ENCODE results near the gene USP32. TPM values are rescaled to one million over a fixed set of nuclear protein-coding genes. Genes with fewer than 3 reads are reported as not detected.

Gene USP32
- total RNA-seq, 1 donor from 2014 or later: 37.4 TPM

DNA sequence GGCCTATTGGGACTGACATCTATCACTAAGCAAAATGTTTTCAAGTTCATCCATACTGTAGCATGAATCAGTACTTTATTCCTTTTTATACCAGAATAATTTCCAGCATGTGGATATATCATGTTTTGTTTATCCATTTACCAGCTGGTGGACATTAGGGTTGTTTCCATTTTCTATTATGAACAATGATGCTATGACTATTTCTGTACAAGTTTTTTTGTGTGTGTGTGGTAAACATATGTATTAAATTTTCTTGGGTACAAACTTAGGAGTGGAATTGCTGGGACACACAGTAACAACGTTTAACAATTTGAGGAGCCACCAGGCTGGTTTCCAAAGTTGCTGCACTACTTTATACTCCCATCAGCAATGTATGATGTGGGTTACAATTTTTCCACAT, 91.0 kb downstream of the USP32 start:
- Mint-ChIP-seq H3K36me3 (ENCODE audit: low read depth, unreplicated experiment) (no peaks in the 10 kb centered on the region), H3K9me3 (ENCODE audit: unreplicated experiment) (no peaks in the 10 kb centered on the region), H3K27me3 (ENCODE audit: unreplicated experiment) (no peaks in the 10 kb centered on the region), H3K4me1 (ENCODE audit: unreplicated experiment) (peaks cover 4% of the 10 kb centered on the region), H3K27ac (ENCODE audit: unreplicated experiment) (no peak overlapping the region), H3K4me3 (ENCODE audit: unreplicated experiment) (no peak overlapping the region)
- TF ChIP-seq, protein P1, sequence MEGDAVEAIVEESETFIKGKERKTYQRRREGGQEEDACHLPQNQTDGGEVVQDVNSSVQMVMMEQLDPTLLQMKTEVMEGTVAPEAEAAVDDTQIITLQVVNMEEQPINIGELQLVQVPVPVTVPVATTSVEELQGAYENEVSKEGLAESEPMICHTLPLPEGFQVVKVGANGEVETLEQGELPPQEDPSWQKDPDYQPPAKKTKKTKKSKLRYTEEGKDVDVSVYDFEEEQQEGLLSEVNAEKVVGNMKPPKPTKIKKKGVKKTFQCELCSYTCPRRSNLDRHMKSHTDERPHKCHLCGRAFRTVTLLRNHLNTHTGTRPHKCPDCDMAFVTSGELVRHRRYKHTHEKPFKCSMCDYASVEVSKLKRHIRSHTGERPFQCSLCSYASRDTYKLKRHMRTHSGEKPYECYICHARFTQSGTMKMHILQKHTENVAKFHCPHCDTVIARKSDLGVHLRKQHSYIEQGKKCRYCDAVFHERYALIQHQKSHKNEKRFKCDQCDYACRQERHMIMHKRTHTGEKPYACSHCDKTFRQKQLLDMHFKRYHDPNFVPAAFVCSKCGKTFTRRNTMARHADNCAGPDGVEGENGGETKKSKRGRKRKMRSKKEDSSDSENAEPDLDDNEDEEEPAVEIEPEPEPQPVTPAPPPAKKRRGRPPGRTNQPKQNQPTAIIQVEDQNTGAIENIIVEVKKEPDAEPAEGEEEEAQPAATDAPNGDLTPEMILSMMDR (IDR thresholded peaks at IDR 0.05; ENCODE audit: unreplicated experiment): no peak
- no peak for DNase-seq (ENCODE audit: low spot score)

DNA sequence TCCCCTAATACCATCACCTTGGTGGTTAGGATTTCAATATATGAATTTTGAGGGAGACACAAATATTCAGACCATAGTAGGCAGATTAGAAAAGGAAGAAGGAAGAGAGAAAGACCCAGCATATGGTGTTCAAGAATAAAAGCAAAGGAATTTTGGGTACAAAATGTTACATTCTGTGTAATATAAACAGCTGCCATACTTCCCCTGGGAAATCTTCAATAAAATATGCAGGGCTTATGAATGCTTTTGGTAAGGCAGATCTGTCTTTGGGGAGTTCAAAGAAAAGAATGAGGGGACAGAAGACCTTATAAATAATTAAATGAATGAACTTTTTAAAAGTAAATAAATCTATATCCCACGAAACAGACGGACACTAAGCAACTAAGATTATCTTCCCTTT, 91.9 kb downstream of the USP32 start:
- no peak overlapping the region for H3K27ac Mint-ChIP-seq (ENCODE audit: unreplicated experiment)
- no peaks in the 10 kb centered on the region for H3K9me3 Mint-ChIP-seq (ENCODE audit: unreplicated experiment)
- H3K4me3 Mint-ChIP-seq (ENCODE audit: unreplicated experiment): no peak overlapping the region
- TF ChIP-seq, protein P1 (IDR thresholded peaks at IDR 0.05; ENCODE audit: unreplicated experiment): no peak
- no peaks in the 10 kb centered on the region for H3K27me3 Mint-ChIP-seq (ENCODE audit: unreplicated experiment)
- no peak for DNase-seq (ENCODE audit: low spot score)
- H3K36me3 Mint-ChIP-seq (ENCODE audit: low read depth, unreplicated experiment): no peaks in the 10 kb centered on the region
- peaks cover under 1% of the 10 kb centered on the region for H3K4me1 Mint-ChIP-seq (ENCODE audit: unreplicated experiment)

DNA sequence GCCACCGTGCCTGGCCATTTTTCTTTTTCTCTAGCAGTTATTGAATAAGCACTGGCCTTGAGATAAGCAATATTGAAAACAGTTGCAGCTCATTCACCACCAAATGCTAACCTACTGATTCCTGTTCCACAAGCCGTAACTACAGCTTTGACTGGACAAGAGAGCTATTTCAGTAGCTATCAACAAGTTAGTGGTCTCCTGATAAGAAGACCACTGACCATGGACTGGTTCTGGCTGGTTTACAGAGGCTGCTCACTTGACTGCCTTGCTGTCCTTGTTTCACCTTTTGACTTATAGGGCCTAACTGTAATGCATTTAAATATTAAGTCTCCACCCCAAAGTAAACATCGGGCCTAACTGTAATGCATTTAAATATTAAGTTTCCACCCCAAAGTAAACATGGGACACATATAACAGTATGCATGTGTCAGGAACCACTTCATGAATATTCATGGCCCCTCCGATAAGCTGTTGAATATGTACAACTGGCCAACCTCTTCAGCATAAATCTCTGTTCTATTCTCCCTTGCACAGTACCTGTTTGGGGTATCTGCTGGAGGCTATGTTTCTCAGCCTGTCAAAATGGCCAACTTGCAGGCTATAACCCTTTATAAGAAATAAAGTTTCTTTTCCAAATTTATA, 94.1 kb downstream of the USP32 start:
- H3K27ac Mint-ChIP-seq (ENCODE audit: unreplicated experiment): no peak overlapping the region
- no peaks in the 10 kb centered on the region for H3K9me3 Mint-ChIP-seq (ENCODE audit: unreplicated experiment)
- TF ChIP-seq, protein P1 (IDR thresholded peaks at IDR 0.05; ENCODE audit: unreplicated experiment): no peak
- H3K4me3 Mint-ChIP-seq (ENCODE audit: unreplicated experiment): no peak overlapping the region
- no peaks in the 10 kb centered on the region for H3K4me1 Mint-ChIP-seq (ENCODE audit: unreplicated experiment)
- H3K27me3 Mint-ChIP-seq (ENCODE audit: unreplicated experiment): no peaks in the 10 kb centered on the region
- no peaks in the 10 kb centered on the region for H3K36me3 Mint-ChIP-seq (ENCODE audit: low read depth, unreplicated experiment)
- no peak for DNase-seq (ENCODE audit: low spot score)

DNA sequence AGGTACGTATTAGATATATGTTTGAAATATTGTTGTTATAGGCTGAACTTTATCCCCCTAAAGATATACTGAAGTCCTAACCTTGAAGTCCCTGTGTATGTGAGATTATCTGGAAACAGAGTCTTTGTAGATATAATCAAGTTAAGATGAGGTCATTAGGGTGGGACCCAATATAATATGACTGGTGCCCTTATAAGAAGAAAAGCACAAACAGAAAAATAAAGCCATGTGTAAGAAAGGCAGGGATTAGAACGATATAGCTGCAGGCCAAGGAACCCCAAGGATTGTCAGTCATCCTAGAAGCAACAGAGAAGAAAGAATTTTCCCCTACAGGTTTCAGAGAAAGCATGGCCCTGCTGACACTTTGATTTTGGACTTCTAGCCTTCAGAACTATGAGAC, 95.8 kb downstream of the USP32 start:
- peaks cover 8% of the 10 kb centered on the region for H3K4me1 Mint-ChIP-seq (ENCODE audit: unreplicated experiment)
- H3K4me3 Mint-ChIP-seq (ENCODE audit: unreplicated experiment): no peak overlapping the region
- DNase-seq (ENCODE audit: low spot score): no peak
- TF ChIP-seq, protein P1 (IDR thresholded peaks at IDR 0.05; ENCODE audit: unreplicated experiment): no peak
- H3K27me3 Mint-ChIP-seq (ENCODE audit: unreplicated experiment): no peaks in the 10 kb centered on the region
- H3K27ac Mint-ChIP-seq (ENCODE audit: unreplicated experiment): no peak overlapping the region
- no peaks in the 10 kb centered on the region for H3K36me3 Mint-ChIP-seq (ENCODE audit: low read depth, unreplicated experiment)
- H3K9me3 Mint-ChIP-seq (ENCODE audit: unreplicated experiment): no peaks in the 10 kb centered on the region

DNA sequence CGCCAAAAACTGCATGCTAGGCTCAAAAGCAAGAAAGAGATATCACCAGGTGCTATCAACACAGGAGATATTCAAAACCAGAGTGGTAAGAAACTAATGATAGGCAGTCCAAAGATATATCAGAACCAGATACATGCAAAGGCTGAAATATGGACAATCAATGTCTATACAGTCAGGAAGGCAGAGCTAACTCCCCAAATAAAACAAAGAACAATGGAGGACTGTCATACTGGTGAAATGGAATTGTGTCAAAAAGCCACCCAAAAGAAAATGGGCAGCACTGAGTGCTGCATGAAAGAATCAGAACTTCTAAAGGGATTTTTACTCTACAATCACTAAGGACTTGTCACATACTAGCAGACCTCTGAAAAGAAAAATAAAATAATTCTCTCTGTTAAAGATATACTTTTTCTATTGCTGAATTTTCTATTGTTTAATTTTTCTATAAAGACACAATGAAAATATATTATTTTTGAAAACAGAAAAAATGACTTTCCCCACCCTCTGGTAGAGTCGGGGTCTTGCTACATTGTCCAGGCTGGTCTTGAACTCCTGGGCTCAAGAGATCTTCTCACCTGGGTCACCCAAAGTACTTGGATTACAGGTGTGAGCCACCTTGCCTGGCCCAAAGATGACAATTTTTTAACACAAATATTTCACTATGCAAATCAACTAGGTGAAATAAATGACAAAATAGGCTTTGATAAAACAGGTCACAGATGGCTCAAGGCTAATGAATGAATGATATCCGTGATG, 98.2 kb downstream of the USP32 start:
- no peak for DNase-seq (ENCODE audit: low spot score)
- H3K27me3 Mint-ChIP-seq (ENCODE audit: unreplicated experiment): no peaks in the 10 kb centered on the region
- TF ChIP-seq, protein P1 (IDR thresholded peaks at IDR 0.05; ENCODE audit: unreplicated experiment): no peak
- no peaks in the 10 kb centered on the region for H3K9me3 Mint-ChIP-seq (ENCODE audit: unreplicated experiment)
- no peaks in the 10 kb centered on the region for H3K36me3 Mint-ChIP-seq (ENCODE audit: low read depth, unreplicated experiment)
- no peak overlapping the region for H3K4me3 Mint-ChIP-seq (ENCODE audit: unreplicated experiment)
- peaks cover 8% of the 10 kb centered on the region for H3K4me1 Mint-ChIP-seq (ENCODE audit: unreplicated experiment)
- no peak overlapping the region for H3K27ac Mint-ChIP-seq (ENCODE audit: unreplicated experiment)
